ENCODE results near the gene LRRC4B. TPM values are rescaled to one million over a fixed set of nuclear protein-coding genes. Genes with fewer than 3 reads are reported as not detected.

Gene LRRC4B
- total and polyA plus RNA-seq, 2 of the 8 experiments (the other 6 are each of a cell fraction or from before 2014, with no cell fraction given), result 13.4 to 21.2 TPM

DNA sequence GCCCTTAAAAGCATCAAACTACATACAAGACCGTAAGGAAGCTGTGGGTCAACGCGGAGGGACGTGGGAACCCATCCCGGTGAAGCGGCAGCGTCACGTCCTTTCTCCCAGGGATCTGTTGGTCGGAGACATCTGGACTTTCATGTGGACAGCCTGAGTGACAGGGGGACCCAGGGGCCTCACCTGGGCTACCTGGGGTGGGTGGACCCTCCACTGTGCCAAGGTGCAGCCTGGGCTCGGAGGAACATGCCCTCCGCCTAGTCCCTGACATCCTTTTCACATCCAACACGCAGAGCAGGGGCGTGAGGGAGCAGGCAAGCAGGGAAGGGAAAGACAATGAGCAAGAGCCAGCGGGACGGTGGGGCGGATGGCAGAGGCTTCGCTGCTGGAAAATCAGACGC, 77.8 kb downstream of the LRRC4B start (continued):
- no peak for TF ChIP-seq RBBP5 (IDR thresholded peaks at IDR 0.05; ENCODE audit: borderline replicate concordance, low read depth, low read length)
- TF ChIP-seq TAF1 (IDR thresholded peaks at IDR 0.05; ENCODE audit: low read depth, low read length), result no peak
- no peak for TF ChIP-seq CHD7 (IDR thresholded peaks at IDR 0.05; ENCODE audit: insufficient replicate concordance, low read length)
- TF ChIP-seq MAFK (IDR thresholded peaks at IDR 0.05; ENCODE audit: low read depth, low read length), result no peak
- TF ChIP-seq HDAC2 (IDR thresholded peaks at IDR 0.05; ENCODE audit: borderline replicate concordance in 1 of 2, low read depth in 2 of 2, low read length in 2 of 2), result no peak
- no peak for TF ChIP-seq KDM5A (IDR thresholded peaks at IDR 0.05; ENCODE audit: low read length)
- TF ChIP-seq RNF2 (IDR thresholded peaks at IDR 0.05; ENCODE audit: borderline replicate concordance, low read depth, low read length, missing control alignments, poor library complexity, severe bottlenecking), result no peak
